T47D (cell line): ENCODE results near the gene CALHM1.
"Not testable (repeated sequence)": the region's sequence is repeated elsewhere in the genome, so short reads cannot be mapped to it uniquely, and the experiment has no call there.

ENCODE experiments used
- DNase-seq, 2 experiments: peaks; one replicate each; pipeline versions ENCODE4 v3.0.0 to v3.0.0-alpha.2; 2011 to 2012; ENCODE audit warnings: low read depth in 1 of 2, low spot score in 1 of 2
- JUND ChIP-seq: IDR thresholded peaks from 2 replicates; pipeline ENCODE4 v1.6.1; 2012; ENCODE audit warnings: low read depth
- in situ Hi-C: cut with HindIII; loops from 2 replicates; pipeline ENCODE4 v1.10.0; 2016; ENCODE audit warnings: low sequenced_read_pairs, low pct_unique_long_range_greater_than_20kb

Gene CALHM1

GRCh38 chr10:103458720-103459119 is at the start of gene CALHM1:
Gene CALHM1 (minus strand): TSS chr10:103458900. CDS start chr10:103458751, 149 bp downstream.
- TF ChIP-seq JUND = no peak
- peak; percentile 44 to 49 for DNase-seq
- in situ Hi-C loops = no loop called here

GRCh38 chr10:103507235-103508191 is 48.8 kb upstream of the CALHM1 start:
- no peak for TF ChIP-seq JUND
- in situ Hi-C loops = no loop called here
- DNase-seq = no peak

- DNase-seq = no peak
- TF ChIP-seq JUND = no peak
- in situ Hi-C loops = no loop called here
Observed at GRCh38 chr10:103506061-103506460, 47.4 kb upstream of the CALHM1 start.

GRCh38 chr10:103504181-103504783 is 45.6 kb upstream of the CALHM1 start:
- in situ Hi-C loops = no loop called here
- no peak for DNase-seq
- TF ChIP-seq JUND = no peak

GRCh38 chr10:103503777-103504176 is 45.1 kb upstream of the CALHM1 start:
- DNase-seq, in situ Hi-C loops: not testable (repeated sequence)

GRCh38 chr10:103502849-103503660 is 44.4 kb upstream of the CALHM1 start:
- DNase-seq = no peak
- in situ Hi-C loops = no loop called here
- TF ChIP-seq JUND = no peak

- no peak for TF ChIP-seq JUND
- in situ Hi-C loops = no loop called here
- no peak for DNase-seq
Observed at GRCh38 chr10:103501186-103501585, 42.5 kb upstream of the CALHM1 start.

- in situ Hi-C loops = no loop called here
- no peak for DNase-seq
- TF ChIP-seq JUND = no peak
Observed at GRCh38 chr10:103500481-103500880, 41.8 kb upstream of the CALHM1 start.

- DNase-seq = no peak
- in situ Hi-C loops = no loop called here
- no peak for TF ChIP-seq JUND
Observed at GRCh38 chr10:103499881-103500280, 41.2 kb upstream of the CALHM1 start.

GRCh38 chr10:103498936-103499638 is 40.4 kb upstream of the CALHM1 start:
- in situ Hi-C loops = no loop called here
- no peak for TF ChIP-seq JUND
- no peak for DNase-seq

- no peak for TF ChIP-seq JUND
- in situ Hi-C loops = no loop called here
- DNase-seq = no peak
Observed at GRCh38 chr10:103497161-103497915, 38.6 kb upstream of the CALHM1 start.
